22Rv1 (cell line): Measurements from ENCODE around the gene PES1.

Source experiments
- H3K27ac ChIP-seq: fragments of 450-650 bp; 2 replicates; pipeline ENCODE4 v1.5.1; 2017
- CTCF ChIP-seq: fragments of 450-650 bp; IDR thresholded peaks from 2 replicates; pipeline ENCODE4 v1.5.1; 2017; ENCODE audit warnings: mild to moderate bottlenecking
- ZFX ChIP-seq: fragments of 450-650 bp; IDR thresholded peaks from 2 replicates; pipeline ENCODE4 v1.6.1; 2017; ENCODE audit warnings: antibody characterized with exemption, borderline replicate concordance

The PES1 gene

GRCh38 chr22:30591588-30592359 lies at the start of gene PES1:
TSS of gene PES1 (minus strand) at chr22:30591910. CDS start at chr22:30591833, 77 bp downstream.
- no peak for TF ChIP-seq CTCF
- TF ChIP-seq ZFX: no peak
- peak within 1 kb of the TSS; percentile 75 for H3K27ac ChIP-seq

- no peak overlapping the region for H3K27ac ChIP-seq
- no peak for TF ChIP-seq CTCF
- TF ChIP-seq ZFX: no peak
Measured at GRCh38 chr22:30640839-30641430, 49.2 kb upstream of the PES1 start.

- no peak overlapping the region for H3K27ac ChIP-seq
- no peak for TF ChIP-seq ZFX
Measured at GRCh38 chr22:30640361-30640760, 48.7 kb upstream of the PES1 start.

- TF ChIP-seq ZFX: no peak
- TF ChIP-seq CTCF: no peak
Measured at GRCh38 chr22:30637701-30638114, 46.0 kb upstream of the PES1 start.

GRCh38 chr22:30636226-30637077 lies 44.7 kb upstream of the PES1 start:
- H3K27ac ChIP-seq: peak overlapping the region; percentile 56
- no peak for TF ChIP-seq CTCF
- TF ChIP-seq ZFX: no peak

More at GRCh38 chr22:30637701-30638114, 46.0 kb upstream of the PES1 start:
- H3K27ac ChIP-seq: no peak overlapping the region

GRCh38 chr22:30635273-30636225 lies 43.8 kb upstream of the PES1 start, which contains the start of gene SLC35E4:
TSS of gene SLC35E4 (plus strand) at chr22:30635781. CDS start at chr22:30636451, 670 bp downstream.
- peak within 1 kb of the TSS; percentile 56 for H3K27ac ChIP-seq
- TF ChIP-seq CTCF (no peak), ZFX (no peak)
